HG02840 (cell line): Measurements from ENCODE around the gene SULT1A1.
"Not testable (repeated sequence)": the region's sequence is repeated elsewhere in the genome, so short reads cannot be mapped to it uniquely, and the experiment has no call there.

Source experiments
- ATAC-seq: cut with Tn5 transposase; IDR thresholded peaks from one replicate; pipeline ENCODE4 v1.9.1; 2021; ENCODE audit warnings: mild to moderate bottlenecking, moderate library complexity, moderate number of reproducible peaks; ENCODE audit not compliant: unreplicated experiment, low FRiP score

Gene SULT1A1

DNA sequence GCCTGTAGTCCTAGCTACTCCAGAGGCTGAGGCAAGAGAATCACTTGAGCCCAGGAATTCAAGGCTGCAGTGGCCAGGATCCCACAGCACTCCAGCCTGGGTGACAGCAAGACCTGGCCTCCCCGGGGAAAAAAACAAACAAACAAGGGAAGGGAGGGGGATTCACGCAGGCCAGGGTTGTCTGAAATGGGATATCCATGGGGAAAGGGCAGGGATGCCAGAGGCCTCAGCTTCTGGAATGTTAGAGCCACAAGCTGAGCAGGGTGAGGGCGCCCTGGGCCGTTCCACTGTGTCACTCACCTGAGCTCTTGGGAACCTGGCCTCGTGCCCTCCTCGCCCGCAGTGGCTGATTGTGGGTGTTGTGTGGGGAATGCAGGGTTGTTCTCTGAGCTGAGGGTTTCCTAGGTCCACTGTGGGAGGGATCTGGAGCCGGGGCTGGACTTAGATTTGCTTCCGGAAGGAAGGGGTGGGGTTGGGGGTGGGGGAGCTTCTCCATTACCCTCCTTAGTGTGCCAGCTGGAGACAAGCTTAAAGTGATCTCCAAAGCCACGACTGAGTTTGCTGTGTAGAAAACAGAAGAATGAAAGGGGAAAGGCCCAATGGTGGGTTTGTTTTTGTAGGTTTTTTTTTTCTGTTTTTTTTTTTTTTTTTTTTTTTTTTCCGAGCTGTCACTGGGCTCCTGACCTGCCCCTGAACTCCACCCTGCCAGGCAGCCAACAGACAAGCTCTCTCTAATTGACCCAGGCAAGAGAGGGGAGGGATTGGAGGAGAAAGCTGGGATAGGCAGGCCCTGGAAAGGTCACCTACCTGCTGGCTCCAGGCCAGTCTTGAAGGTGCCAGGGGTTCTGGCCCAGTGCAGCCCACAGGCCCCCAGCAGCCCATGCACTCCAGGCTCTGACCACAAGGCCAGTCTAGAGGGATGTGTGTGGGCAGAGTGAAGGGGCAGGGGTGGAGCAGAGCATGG lies at the start of gene SULT1A1:
Gene SULT1A1, minus strand, starts transcription at position 414 of the 964 bp plus-strand sequence. CDS start 1,189 bp downstream, outside the sequence.
- no peak for ATAC-seq

GRCh38 chr16:28639959-28640358 lies 30.1 kb upstream of the SULT1A1 start:
- ATAC-seq, result not testable (repeated sequence)

DNA sequence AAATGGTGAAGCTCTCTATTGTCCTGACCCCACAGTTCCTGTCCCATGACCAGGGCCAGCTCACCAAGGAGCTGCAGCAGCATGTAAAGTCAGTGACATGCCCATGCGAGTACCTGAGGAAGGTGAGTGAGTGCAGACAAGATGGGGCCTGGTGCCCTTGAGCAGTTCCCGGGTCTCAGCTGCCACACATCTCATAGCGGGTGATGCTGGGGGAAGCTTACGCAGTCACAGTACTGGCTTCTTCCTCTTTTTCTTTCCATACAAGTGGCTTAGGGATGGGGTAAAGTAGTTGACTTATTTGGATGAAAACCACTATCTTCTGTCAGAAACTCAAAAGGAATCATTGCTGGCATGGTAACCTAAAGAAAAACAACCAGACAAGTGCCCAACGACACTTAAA lies 28.5 kb upstream of the SULT1A1 start:
- not testable (repeated sequence) for ATAC-seq

GRCh38 chr16:28637765-28638164 lies 27.9 kb upstream of the SULT1A1 start, which contains the start of gene NPIPB8:
TSS of gene NPIPB8 (plus strand) at chr16:28638065. CDS start at chr16:28638361, 296 bp downstream.
- ATAC-seq, result not testable (repeated sequence)

DNA sequence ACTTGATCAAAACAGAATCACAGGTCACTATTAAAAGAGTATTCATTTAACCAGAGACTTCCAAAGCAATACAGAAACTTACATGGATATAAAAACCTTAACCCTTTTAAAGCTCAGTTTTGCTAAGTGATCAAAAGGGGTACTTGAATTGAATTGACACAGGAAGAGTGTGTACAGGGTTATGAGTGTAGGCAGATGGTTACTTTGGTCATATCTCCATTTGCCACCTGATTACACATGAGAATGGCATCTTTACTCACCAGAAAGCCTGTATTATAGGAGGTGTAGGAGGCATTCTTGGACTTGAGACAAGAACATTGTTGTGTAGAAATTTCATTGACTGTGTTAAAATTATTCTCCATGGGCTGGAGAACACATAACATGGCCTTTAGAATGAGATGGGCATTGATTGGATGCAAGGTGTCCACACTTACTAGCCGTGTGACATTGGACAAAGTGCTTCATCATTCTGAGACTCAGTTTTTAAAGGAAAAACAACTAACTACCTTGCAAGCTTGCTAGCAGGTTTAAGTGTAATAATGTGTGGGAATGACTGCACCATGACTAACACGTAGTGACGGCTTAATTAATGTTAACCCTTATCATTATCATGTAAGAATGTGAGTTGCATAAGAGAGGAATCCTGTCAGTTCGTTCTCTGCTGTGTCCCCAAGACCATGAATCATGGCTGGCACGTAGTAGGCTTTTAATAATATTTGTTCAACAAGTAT lies 26.4 kb upstream of the SULT1A1 start:
- not testable (repeated sequence) for ATAC-seq

DNA sequence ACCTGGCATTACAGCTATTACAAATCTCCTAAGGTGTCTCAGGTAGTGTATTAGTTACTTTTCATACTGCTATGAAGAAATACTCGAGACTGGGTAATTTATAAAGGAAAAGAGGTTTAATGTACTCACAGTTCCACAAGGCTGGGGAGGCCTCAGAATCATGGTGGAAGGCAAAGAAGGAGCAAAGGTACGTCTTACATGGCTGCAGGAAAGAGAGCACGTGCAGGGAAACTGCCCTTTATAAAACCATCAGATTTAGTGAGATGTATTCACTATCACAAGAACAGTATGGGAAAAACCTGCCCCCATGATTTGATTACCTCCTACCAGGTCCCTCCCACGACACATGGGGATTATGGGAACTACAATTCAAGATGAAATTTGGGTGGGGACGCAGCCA lies 21.1 kb upstream of the SULT1A1 start:
- ATAC-seq, result not testable (repeated sequence)

GRCh38 chr16:28623172-28623711 lies 13.4 kb upstream of the SULT1A1 start:
- ATAC-seq, result no peak

DNA sequence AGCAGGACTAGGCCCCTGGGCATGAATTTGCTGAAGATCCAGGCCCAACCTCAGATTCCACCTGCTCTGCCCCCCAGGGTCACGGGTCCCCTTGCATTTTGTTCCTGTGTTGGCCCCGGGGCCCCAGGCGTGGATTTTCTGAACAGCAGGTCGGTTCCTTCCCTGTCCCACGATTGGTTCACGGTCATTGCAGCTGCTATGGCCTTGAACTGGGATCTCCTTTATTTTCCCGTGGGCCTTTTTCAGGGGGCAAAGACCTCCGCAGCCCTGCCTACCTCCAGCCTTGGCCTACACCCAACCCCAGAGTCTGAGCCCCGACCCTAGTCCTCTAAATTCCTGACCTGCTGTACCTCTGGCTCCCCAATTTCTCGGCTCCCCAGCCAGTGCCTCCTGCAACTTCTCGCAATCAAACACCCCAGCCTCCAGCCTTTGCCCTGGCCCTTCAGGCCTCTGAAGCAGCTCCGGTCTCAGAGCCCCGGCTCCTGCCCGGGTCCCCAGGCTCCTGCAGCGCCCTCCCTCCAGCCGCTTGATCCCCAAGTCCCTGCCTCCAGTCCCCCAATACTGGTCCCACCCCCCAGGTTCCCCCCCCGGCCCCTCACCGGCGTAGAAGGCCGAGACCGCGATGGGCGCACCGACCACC lies 12.8 kb upstream of the SULT1A1 start:
- ATAC-seq, result not testable (repeated sequence)

GRCh38 chr16:28621481-28622155 lies 11.8 kb upstream of the SULT1A1 start:
- no peak for ATAC-seq

DNA sequence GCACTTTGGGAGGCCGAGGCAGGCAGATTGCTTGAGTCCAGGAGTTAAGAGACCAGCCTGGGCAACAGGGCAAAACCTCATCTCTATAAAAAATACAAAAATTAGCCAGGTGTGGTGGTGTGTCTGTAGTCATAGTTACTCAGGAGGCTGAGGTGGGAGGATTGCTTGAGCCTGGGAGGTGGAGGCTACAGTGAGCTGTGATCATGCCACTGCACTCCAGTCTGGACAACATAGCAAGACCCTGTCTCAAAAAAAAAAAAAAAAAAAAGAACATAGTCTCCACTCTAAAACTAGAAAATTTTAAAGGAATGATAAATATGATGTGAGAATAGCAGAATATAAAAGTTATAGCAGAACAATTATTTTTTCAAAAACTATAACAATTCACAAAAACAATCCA lies 10.5 kb upstream of the SULT1A1 start:
- not testable (repeated sequence) for ATAC-seq

- ATAC-seq, result no peak
Measured at GRCh38 chr16:28617874-28618273, 8.0 kb upstream of the SULT1A1 start.

DNA sequence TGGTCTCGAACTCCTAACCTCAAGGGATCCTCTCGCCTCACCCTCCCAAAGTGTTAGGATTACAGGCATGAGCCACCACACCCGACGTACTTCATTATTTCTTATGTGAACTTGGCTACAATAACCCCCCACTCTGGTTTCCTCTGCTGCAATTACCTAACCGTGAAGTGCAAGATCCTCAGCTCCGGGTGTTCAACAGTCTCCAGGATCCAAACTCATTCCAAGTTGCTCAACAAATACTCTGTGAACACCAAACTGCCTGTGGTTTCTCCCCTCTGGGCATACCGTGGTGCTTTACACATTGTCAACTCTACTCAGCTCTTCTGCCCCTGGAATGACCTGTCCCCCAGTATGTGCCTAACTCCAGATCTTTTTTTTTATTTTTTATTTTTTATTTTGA lies 6.8 kb upstream of the SULT1A1 start:
- no peak for ATAC-seq

GRCh38 chr16:28616224-28616577 lies 6.4 kb upstream of the SULT1A1 start:
- ATAC-seq, result not testable (repeated sequence)

DNA sequence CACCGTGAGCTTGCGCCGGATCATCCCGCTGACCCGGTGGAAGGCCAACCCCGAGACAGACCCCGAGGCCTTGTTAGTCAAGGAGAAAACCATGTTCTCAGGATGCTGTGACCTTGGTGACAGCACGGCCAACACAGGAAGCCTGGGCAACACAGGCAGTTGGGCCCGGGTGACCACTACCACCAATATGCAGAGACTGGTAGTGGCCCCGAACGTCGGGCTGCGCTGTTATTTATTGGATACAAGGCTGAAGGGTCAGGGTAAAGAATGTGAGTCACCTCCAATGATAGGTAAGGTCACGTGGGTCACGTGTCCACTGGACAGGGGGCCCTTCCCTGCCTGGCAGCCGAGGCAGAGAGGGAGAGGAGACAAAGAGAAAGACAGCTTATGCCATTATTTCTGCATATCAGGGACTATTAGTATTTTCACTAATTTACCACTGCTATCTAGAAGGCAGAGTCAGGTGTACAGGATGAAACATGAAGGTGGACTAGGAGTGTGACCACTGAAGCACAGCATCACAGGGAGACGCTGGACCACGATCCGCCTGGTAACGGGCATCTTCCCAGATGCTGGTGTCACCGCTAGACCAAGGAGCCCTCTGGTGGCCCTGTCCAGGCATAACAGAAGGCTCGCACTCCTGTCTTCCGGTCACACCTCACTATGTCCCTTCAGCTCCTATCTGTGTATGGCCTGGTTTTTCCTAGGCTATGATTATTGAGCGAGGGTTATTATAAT lies 5.8 kb upstream of the SULT1A1 start:
- ATAC-seq, result not testable (repeated sequence)

- ATAC-seq, result not testable (repeated sequence)
Measured at GRCh38 chr16:28614561-28614960, 4.7 kb upstream of the SULT1A1 start.

DNA sequence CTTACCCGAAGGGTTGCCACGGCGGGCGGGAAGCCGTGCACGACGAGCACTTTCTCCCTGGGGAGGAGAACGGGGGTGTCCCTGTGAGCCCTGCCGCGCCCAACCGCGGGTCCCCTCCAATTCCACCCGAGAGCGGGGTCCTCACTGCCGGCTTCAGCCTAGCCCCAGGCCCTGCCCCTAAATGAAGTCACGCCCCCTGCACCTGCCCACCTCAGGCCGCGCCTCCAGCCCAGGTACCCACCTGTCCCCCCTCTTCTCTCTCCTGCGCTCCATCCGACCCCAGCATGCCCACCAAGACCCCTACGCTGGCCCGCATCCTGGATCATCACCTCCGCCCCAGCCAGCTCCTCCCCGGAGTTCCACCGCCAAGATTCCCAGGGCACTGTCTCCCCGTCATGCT lies 4.1 kb upstream of the SULT1A1 start:
- not testable (repeated sequence) for ATAC-seq

DNA sequence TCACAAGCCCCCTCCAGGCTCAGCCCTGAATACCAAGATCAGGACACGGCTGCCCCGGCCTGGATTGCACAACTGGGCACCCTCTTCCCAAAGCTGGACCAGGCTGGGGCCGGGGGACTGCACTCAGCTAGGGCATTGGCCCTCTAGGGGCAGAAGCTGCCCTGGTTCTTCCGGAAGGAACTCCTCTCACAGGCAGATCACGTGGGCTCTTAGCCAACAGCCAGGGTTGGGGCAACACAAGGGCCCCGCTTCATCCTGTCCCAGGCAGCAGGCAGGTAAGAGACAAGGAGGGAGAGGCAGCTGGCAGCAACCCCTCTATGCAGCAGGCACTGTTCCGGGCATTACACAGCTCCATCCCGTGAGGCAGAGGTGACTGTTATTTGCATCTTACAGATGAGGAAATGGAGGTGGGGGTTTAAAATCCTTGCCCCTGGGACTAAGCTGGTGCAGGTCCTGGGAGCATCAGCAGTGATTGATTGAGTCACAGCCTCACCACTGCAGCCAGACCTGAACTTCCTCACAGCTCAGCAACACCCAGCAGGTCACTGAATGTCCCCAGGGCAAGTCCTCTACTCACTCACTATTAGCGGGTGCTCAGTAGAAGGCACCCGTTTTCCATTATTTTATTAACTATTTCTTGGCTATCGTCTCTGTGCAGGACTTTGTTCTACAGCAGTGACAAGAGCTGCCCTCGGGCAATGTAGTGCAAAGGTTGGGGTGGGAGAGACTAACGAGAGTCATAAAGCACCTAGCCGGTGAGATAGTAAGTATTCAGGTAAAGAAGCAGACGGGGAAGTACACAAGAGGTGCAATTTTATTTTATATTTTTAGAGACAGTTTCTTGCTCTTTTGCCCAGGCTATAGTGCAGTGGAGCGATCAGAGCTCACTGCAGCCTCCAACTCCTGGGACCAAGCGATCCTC lies 2.8 kb upstream of the SULT1A1 start:
- ATAC-seq, result not testable (repeated sequence)

DNA sequence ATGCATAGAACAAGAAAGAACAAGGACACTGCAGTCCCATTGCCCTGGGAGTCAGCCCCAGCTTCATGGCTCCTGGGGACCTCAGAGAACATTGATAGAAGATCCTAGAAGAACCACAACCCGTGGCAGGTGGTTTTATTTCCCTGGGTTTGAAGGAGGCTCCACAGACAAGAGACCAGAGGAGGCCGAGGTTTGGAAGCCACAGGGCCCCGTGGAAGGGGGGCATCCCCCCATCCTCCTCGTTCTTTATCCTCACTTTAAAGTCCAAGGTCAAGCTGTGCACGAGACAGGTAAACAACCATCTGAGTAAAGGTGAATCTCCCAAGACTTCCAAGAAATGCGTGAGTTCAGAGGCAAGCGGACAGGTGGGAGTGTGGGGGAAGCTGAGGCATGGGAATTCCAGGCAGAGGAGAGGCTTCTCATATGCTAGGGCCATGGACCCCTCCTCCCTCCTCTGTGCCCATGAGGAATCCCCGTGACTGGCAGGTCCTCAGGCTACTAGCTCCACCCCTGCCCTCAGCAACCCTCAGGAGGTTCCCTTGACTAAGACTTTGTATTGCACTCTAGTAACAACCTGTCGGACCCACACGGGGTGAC lies 849 bp upstream of the SULT1A1 start:
- no peak for ATAC-seq
